ENCODE measurements around the gene KRTAP1-4.

GRCh38 chr17:41019415-41019814 lies 10.6 kb downstream of the KRTAP1-4 start:
- no peak for TF ChIP-seq CTCF (conservative IDR thresholded peaks at IDR 0.05; ENCODE audit: low read depth, low read length)
- TF ChIP-seq RFX5 (IDR thresholded peaks at IDR 0.05; ENCODE audit: low read depth, low read length), result no peak
- no peak for TF ChIP-seq RCOR1 (IDR thresholded peaks at IDR 0.05; ENCODE audit: insufficient replicate concordance, low read length)

Data from IMR-90 (cell line).